HG03159 (cell line): ENCODE data around the gene ZNF384.

Source experiments
- ATAC-seq: cut with Tn5 transposase; IDR thresholded peaks from one replicate; pipeline ENCODE4 v1.9.1; 2021; ENCODE audit warnings: mild to moderate bottlenecking, moderate library complexity; ENCODE audit not compliant: unreplicated experiment

Gene ZNF384

DNA sequence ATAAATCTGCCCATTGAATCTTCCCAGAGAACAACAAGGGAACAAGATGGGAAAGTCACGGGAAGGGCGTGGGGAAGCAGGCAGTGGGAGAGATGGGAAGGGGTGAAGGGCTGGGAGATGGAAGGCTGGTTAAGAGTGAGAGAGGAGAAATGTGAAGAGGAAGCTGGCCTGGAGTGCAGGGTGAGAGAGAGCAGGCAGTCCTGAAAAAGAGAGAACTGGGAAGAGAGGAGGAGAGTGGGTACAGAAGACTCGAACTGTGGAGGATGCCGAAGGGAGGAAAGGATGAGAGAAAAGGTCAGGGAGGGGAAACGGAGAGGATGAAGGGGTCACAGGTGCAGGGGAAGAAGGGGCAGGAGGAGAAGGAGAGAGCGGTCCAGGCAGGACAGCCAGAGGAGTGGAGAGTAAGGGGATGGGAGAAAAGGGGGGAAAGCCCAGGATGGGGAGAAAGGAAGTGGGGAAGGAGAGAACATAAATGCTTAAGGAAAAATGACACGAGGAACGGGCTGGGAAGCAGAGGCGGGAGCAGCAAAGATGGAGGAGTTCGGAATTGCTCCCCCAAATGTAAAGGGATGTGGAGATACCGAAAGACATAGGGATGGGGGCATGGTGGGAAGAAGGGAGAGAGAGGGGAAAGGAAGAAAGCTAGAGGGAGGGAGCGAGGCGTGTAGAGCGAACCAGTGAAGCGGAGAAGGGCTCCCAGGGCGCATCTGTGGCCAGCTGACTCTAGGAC, 10.2 kb upstream of the ZNF384 start:
- no peak for ATAC-seq

DNA sequence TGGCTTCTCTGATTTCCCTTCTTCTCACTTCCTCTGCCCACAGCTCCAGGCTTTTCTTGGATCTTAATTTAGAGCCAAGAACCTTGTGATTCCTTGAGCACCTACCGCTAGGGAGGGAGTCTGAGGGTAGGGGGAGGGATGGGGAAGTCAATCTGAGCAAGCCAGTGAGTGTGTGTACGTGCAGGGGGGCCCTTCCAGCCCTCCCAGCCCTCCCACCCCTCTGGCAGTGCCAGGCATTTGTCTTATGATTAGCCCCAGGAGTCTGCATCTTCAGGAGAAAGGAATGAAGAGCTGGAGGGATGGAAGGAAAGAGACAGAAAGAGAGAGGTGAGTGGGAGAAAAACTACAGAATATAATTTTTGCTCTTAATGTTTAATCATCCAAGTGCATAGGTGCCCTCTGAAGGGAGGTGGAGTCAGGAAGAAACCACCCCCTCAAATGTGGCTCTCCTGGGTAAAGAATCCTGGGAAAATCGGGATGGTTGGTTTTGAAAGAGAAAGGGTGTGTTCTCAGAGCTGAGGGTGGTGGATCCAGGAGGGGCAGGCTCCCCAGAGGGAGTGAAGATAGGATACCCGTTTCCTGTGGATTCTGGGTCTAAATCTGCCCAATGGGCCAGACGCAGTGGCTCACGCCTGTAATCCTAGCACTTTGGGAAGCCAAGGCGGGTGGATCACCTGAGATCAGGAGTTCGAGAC, 9.3 kb upstream of the ZNF384 start:
- ATAC-seq: no peak

DNA sequence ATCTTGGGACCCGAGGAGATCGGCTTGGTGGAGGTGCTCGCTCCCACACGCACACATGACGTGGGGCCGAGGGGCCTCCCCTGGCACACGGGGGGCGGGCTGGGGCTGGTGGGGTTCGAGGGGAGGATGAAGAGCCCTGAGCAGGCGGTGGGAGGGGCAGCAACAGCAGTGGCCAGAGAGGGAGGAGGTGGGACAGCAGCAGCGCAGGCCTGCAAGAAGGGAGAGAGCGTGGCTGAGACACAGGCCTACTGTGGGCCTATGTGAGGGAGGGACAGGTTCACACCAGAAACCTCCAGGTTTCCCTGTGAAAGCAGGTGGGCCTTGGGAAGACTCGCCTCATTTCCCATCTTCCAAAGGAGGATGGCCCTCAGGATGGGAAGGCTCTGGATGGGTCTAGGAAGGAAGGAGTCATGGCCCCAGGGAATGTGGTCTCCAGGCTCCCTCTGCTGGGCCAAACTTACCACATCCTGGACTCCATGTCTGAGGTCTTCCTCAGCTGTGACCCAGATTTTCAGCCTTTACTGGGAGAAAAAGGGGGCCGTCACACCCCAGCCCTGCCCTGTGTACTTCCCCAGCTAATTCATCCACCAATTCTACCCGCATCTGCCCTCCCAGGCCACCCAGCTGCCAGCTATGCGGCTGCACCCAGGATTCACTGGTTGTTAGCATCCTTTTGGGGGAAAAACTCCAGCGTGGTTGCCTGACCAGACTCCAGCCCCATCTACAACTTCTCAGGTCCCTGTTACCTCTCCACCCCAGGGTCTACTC, 8.6 kb upstream of the ZNF384 start:
- ATAC-seq: no peak

DNA sequence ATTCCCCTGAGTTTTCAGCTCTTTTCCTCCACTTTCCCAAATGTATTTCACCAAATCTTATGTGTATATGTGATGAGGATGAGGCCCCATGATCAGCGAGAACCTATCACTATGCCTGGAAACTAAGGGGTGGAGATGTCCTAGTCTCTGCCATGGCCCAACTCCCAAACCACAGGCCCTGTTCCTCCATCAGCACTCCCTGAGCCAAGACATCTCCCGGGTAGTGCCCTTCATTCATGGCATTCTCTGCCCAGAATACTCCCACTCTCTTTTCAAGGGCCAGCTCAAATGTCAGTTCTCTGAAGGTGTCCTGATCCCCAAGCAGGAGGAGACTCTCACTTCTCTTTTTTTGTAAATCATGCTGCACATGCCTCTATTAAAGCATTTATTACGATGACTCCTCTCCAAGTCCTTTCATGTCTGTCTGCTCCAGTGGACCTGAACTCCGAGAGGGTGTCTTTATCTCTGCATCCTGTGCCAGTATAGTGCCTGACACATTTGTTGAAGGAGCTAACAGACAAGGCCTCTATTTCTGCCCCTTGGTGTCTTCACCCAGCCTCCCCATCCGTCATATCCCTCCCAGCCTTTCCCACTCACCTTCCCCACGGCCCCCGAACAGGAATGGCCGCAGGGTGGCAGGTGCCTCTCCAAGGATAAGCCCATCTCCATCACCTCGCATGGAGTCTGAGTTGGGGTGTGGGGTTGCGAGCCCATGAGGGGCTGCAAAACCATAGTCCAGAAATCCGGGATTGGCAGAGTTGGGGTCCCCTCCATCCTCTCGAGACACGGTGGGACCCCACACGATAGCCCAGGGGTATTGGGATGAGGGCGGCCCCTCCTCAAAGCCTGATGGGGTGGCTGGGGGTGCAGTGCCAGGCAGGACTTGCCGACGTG, 7.8 kb upstream of the ZNF384 start:
- no peak for ATAC-seq

DNA sequence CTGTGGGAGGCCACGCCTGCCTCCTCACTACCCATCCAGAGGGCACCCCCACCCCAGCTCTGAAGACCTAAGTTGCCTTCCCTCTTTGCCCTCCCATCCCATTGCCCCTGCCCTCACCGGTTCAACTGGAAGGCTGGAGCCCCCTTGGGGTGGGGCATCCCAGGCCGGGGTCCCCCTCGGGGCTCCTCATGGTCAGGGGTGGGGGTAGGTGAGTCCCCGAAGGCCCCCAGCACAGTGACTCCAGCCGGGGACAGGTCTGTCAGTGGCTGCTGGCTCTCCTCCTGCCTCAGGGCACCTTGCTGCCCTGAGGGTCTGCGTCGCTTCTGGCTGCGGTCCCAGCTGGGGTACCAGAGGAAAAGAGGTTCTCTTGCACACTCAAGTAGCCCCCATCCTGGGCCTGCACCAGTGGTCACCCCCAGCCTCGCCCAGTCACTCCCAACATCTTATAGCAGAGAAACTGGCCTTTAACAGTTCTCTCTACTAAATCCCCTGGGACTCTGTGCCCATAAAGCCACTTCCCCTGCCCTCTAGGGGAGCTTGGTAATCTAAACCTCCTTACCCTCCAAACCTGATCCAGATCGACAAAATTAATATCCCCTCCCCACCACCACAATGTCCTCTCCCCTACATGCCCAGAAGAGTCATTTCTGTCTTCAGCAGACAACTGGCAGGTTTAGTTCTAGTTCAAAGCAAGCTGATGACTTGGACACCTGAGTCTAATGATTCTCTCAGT, 6.3 kb upstream of the ZNF384 start:
- no peak for ATAC-seq

DNA sequence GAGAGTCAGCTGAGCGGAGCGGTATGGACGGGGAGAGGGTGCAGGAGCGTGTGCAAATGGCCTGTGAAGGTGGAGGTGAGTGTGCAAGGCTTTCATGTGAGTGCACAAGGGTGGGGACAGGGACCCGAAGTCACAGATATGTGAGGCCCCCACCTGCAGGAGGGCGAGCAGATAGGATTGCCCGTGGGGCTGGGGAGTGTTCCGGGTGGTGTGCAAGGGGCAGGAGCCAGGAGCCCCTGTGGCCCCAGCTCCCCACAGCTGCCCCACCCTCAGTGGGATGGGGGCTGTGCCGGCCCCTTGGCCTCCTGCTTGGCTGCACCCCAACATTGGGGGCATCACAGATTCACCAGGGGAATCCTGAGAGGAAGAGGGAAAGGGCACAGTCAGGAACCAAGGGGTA, 5.5 kb upstream of the ZNF384 start:
- no peak for ATAC-seq

DNA sequence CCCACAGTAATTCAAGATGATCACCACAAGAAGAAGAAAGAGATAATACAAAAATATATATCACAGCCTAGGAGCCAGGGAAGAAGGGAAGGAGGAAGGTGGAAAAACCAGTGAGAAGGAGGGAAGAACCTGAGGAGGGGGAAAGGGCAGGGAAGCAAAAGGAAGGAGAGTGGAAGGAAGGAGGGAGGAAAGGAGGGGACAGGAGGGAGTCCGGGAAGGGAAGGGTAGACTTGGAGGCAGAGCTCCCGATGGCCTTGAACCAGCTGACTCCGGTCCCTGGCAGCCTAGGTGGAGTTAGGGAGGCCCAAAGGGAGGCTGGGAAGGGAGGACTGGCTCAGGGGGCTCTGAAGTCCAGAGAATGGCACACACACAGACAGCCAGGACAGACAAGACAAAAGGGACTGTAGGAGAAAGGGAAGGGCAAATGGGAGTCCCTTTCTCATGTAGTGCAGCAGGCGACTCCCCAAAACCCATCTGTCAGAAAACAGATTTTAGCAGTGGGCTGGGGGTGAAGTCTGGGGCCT, 4.7 kb upstream of the ZNF384 start:
- no peak for ATAC-seq

DNA sequence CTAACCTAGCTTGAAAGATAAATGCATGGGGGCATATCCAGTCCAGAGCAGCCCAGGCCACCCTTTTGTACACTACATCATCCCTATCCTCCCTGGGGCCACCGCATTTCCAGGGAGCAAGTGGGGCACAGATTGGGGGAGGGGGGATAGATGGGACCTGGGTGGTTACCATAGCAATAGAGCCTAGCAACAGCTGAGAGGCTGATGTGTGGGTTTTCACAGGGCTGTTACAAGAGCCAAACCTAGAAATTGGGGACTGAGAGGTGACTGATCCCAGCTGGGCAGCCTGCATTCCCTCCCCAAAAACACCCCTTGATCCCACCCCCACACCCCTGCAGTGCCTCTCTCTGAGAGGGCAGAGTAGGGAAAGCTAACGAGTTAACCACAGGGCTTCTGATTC, 3.7 kb upstream of the ZNF384 start:
- no peak for ATAC-seq

DNA sequence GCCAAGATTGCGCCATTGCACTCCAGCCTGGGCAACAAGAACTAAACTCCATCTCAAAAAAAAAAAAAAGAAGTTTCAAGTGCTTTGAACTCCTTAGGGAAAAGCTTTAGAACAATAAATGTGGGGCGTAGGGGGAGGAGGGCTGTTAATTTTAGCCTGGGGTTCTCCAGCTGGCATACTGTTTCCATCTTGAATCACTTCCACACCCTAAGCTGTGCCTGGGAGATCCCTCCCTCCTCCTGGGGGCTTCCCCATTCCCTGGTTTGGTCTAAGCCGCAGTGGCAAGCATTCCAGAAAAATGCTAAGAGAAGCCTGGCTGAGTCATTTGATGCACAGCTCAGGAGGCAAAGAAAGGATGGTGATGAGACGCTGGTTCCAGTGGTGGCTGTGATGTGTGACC, 2.3 kb upstream of the ZNF384 start:
- ATAC-seq: no peak

DNA sequence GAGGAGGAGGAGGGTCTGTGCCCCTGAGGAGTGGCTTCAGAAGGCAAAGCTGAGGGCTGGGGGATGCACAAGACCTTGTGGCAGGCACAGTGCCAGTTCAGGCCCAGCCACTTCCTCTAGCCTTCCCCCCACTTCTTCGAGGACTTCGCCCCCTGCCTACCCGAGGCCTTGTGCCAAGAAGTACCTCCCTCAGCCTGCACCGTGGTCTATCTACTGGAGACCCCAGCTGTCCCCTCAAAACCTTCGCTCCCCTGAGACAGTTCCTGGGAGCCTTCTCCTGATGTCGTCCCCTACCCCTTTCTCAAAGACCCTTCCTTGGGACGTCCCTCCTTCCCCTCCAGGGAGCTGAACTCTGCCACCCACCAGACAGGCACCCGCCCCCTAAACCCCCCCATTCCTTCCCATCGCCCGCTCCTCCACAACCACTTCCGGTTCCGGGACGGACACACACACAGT, 604 bp downstream of the ZNF384 start:
- peak; percentile 9 for ATAC-seq

DNA sequence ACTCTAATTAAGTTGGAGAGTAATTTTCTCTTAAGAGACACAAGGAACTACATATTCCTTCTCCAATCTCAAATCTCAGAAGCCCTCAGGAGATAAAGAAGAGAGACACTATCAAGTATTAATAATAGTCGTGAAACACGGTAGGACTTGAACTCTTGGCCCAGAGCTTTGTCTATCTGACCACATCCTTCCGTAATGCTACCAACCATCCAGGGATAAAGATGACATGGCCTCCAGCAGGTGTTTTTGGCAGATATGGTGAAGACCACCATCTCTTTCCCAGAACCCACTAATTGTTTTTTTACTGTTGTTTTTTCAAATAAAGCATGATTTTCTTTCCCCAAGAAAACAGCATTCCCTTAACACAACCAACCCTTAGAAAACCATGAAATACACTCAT, 3.4 kb downstream of the ZNF384 start:
- no peak for ATAC-seq

DNA sequence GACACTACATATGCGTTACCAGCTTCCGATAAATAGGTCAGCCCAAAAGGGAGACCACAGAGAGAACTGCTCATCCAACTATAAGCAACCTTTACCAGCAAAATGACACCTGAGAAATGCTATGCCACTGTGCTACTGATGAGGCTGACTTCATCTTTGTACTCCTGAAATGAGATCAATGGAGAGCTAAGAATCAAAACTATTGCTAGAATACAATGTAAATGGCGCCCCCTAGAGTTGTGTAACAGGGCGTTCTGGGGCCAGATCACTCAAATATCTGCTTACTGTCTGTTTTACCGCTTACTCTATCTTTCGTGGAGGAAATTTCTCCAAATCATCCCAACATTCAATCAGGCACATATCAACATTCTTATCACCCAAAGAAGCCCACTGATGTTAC, 4.6 kb downstream of the ZNF384 start:
- ATAC-seq: no peak

DNA sequence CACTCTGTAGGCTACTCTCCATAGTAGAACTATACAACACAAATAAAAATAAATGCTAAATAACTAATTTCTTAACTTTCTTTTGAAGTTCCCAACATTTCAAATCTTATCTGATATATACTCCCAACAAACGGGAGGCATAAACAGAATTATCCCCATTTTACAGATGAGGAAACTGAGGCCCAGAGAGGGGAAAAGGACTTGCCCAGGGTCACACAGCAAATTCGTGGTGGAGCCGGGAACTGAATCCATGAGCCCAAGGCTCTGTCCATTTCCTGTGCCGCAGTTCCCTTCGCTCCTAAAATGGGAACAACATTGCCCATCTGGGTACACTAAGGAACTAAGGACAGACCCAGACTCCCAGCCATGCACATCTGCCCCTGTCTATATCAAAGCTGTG, 12.2 kb downstream of the ZNF384 start:
- ATAC-seq: no peak

DNA sequence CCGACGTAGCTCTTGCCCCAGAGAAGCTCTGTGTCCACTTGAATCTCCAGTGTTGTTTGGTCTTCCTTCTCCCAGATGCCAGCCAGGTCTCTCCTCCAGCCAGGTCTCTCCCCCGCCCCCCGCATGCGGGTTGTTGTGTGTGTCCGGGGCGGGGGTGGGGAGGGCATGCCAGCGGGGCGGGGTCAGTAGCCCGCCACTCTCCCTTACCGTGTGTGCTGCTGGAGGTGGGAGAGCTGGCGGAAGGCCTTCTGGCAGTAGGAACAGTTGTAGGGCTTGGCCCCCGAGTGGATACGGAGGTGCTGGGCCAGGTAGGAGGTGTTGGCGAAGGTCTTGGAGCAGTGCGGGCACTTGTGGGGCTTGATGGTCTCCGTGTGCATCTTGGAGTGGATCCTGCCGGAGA, 17.0 kb downstream of the ZNF384 start:
- no peak for ATAC-seq

DNA sequence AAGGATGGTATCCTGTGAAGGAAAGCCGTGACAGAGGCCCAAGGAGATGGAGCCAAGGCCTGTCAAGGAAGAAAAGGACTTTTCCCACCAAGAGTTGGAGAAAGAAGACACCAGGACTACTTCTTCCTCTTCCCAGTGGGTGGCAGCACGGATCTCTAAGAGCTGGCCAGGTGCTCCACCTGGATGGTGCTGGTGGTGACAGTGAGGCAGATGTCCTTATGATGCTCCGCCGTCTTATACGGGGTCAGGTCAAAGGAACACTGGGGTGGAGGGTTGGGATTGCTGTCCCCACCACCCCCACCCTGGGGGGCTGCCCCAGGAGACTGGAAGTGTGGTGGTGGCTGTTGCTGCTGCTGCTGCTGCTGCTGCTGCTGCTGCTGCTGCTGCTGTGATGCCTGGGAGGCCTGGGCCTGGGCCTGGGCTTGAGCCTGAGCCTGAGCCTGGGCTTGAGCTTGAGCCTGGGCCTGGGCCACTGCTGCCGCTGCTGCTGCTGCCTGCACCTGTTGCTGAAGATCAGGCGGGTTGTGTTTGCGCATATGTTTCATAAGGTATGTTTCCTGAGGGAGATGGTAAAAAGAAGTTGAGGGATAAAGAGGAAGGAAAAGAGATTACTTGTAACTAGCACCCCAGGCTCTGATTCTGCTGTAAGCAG, 21.5 kb downstream of the ZNF384 start:
- ATAC-seq: no peak

DNA sequence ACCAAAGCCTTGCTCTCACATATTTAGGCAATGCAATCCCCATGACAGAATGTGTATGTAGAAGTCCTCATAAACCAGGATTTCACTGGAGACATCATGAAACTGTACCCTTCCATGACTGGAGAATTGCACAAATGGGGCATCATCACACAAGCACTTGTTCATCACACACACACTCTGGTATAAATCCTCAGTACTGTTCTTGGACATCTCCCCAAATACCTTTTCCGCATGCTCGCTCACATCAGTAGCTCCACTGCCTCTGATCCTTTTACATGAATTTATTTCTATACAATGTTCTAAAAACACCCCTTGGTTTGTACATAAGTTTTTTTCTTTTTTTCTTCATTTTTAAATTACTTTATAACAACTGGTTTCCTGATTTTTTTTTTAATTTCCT, 23.0 kb downstream of the ZNF384 start:
- ATAC-seq: no peak

DNA sequence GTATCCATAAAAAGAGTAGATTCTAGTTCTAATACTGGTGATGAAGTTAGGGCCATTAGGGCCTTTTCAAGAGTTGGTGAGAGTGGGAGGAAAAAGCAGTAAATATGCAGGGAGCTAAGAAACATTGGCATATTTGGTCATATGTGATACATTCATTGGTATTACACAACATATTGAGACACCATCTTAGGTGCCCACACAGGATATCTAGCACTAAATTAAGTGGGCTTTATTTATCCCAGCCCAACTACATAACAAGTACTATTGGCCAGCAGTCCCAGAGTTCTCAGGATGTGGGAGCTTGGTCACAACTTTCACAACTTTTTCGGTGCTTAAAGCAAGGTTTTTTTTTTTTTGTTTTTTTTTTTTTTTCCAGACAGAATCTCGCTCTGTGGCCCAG, 24.3 kb downstream of the ZNF384 start:
- no peak for ATAC-seq

DNA sequence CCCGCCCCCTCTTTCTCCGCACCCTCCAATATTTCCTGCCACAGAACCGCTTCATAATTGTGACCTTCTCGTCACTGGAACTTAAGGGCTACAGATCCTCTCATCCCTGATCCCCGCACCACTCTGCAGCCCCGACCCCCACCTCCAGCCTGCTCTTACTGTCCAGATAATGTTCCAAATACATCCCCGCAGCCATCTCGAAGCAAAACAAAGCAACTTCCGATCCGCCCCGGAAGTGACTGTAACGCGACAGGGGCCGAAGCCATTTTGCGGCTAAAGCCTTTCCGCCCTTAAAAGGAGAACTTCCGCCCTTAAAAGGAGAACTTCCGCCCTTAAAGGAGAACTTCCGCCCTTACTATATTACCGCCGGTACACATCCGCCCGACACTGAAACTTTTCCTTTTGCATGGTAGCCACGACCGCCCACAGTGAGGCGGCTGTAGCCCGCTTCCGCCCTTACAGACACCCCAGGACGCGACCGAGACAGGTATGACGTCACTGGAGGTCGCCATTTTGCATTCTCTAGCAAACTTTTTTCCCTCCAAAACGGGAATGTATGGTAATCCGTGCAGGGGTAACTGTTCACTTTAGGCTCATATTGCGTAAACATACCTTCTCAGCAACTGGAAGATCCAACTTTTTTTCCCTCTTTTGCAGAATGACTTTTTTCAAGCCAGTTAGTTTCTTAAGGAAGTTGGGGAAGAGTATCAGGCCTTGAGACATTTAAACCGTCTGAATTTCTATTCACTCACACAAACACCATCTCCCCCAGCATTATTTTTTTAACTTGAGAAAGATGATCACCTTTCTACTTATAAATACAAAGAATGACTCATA, 26.1 kb downstream of the ZNF384 start, which contains the start of gene ING4:
TSS of gene ING4 (minus strand) at position 214 of the 837 bp plus-strand sequence. CDS start at position 196, 18 bp downstream.
- ATAC-seq: peak; percentile 97

DNA sequence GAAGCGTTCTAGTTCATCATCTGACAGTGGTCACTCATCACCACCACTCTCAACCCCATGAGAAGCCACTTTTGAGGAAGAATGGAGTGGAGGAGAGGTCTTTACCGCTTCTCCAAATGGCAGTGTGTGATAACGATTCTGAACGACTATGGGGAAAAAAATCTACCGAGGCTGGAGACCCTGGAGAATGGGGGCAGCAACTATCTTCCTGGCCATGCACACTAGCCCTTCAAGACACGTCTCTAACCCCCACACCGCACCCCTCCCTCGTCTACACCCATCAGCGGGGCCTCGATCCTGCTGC, 26.6 kb downstream of the ZNF384 start:
- ATAC-seq: no peak
